Left renal pelvis (tissue), 4 donors: Measurements from ENCODE around the gene ABCA12. TPM values are rescaled to one million over a fixed set of nuclear protein-coding genes. Genes with fewer than 3 reads are reported as not detected.

Experiments used
- DNase-seq, 4 donors: peaks; one replicate each; pipeline ENCODE4 v3.0.0-alpha.2; 2013; ENCODE audit warnings: low read depth in 4 of 4, low spot score in 3 of 4
- polyA plus RNA-seq, 4 donors: library from polyadenylated mRNA; unstranded; fragments of 120-200 nt; gene quantifications; one replicate each; pipeline ENCODE4 v1.2.1, GENCODE V29; 2013; ENCODE audit not compliant: insufficient read length in 4 of 4

The ABCA12 gene
- polyA plus RNA-seq, 4 donors: 0.08 to 0.24 (median 0.22) TPM

GRCh38 chr2:214995409-214995808 is 143.0 kb downstream of the ABCA12 start:
- DNase-seq: no peak

GRCh38 chr2:214992911-214993310 is 145.5 kb downstream of the ABCA12 start:
- no peak for DNase-seq

- no peak for DNase-seq
Observed at GRCh38 chr2:214989187-214989586, 149.2 kb downstream of the ABCA12 start.

GRCh38 chr2:214987261-214987660 is 151.2 kb downstream of the ABCA12 start:
- DNase-seq: no peak

- no peak for DNase-seq
Observed at GRCh38 chr2:214985619-214986018, 152.8 kb downstream of the ABCA12 start.

- no peak for DNase-seq
Observed at GRCh38 chr2:214966420-214966819, 172.0 kb downstream of the ABCA12 start.

- DNase-seq: no peak
Observed at GRCh38 chr2:214960677-214961076, 177.7 kb downstream of the ABCA12 start.

GRCh38 chr2:214946949-214947348 is 191.5 kb downstream of the ABCA12 start:
- DNase-seq: no peak

- no peak for DNase-seq
Observed at GRCh38 chr2:214934006-214934405, 204.4 kb downstream of the ABCA12 start.

GRCh38 chr2:214904634-214905033 is 233.8 kb downstream of the ABCA12 start:
- DNase-seq: no peak

GRCh38 chr2:214904176-214904575 is 234.2 kb downstream of the ABCA12 start:
- no peak for DNase-seq

GRCh38 chr2:214902286-214902685 is 236.1 kb downstream of the ABCA12 start:
- no peak for DNase-seq

GRCh38 chr2:214899751-214900150 is 238.7 kb downstream of the ABCA12 start:
- no peak for DNase-seq

- DNase-seq: no peak
Observed at GRCh38 chr2:214896274-214896673, 242.2 kb downstream of the ABCA12 start.

- DNase-seq: no peak
Observed at GRCh38 chr2:214895469-214895868, 243.0 kb downstream of the ABCA12 start.

- no peak for DNase-seq
Observed at GRCh38 chr2:214889301-214889700, 249.1 kb downstream of the ABCA12 start.

GRCh38 chr2:214881647-214882202 is 256.7 kb downstream of the ABCA12 start:
- peak in 1 of 4 donors; percentile 3 for DNase-seq

Other genes with a start within 250 kb of the ABCA12 start
- 100 to 1,000 TPM in 3 of 4 donors, 10 to 100 TPM in 1; 72.3 to 147 (median 134) TPM for gene ATIC, start 173.4 kb upstream of the ABCA12 start, polyA plus RNA-seq